Muscle of back (tissue), 10 donors: Measurements from ENCODE around the gene DTX3. TPM values are rescaled to one million over a fixed set of nuclear protein-coding genes. Genes with fewer than 3 reads are reported as not detected.

Source experiments
- polyA plus RNA-seq, 10 donors: library from polyadenylated mRNA; unstranded; fragments of 120-200 nt; gene quantifications; one replicate each; pipeline ENCODE4 v1.2.1, GENCODE V29; 2013; ENCODE audit not compliant: insufficient read length in 10 of 10

The DTX3 gene
- polyA plus RNA-seq, 10 donors, result 21.8 to 42.7 (median 26.5) TPM

Other genes with a start within 250 kb of the DTX3 start
- gene R3HDM2, start 173.8 kb upstream of the DTX3 start, polyA plus RNA-seq, result 10 to 100 TPM; 33.2 to 59.4 (median 49.1) TPM
- under 1 TPM in 8 of 10 donors, not detected in 2; 0.12 to 0.42 (median 0.20) TPM for gene INHBC, start 170.0 kb upstream of the DTX3 start, polyA plus RNA-seq
- 1 to 10 TPM in 9 of 10 donors, under 1 TPM in 1; 0.83 to 4.6 (median 2.3) TPM for gene INHBE, start 149.5 kb upstream of the DTX3 start, polyA plus RNA-seq
- gene GLI1, start 145.0 kb upstream of the DTX3 start, polyA plus RNA-seq, result 10 to 100 TPM in 5 of 10 donors, 1 to 10 TPM in 5; 6.4 to 18.4 (median 10.7) TPM
- 10 to 100 TPM in 1 of 10 donors, 1 to 10 TPM in 9; 3.5 to 10.6 (median 6.6) TPM for gene ARHGAP9, start 125.0 kb upstream of the DTX3 start, polyA plus RNA-seq
- gene MARS1, start 116.8 kb upstream of the DTX3 start, polyA plus RNA-seq, result 100 to 1,000 TPM in 2 of 10 donors, 10 to 100 TPM in 8; 72.4 to 114 (median 90.8) TPM
- gene DDIT3, start 84.3 kb upstream of the DTX3 start, polyA plus RNA-seq, result 10 to 100 TPM in 9 of 10 donors, 1 to 10 TPM in 1; 9.9 to 13.4 (median 11.4) TPM
- 10 to 100 TPM; 29.4 to 50.0 (median 36.5) TPM for gene MBD6, start 82.0 kb upstream of the DTX3 start, polyA plus RNA-seq
- gene DCTN2, start 57.6 kb upstream of the DTX3 start, polyA plus RNA-seq, result 100 to 1,000 TPM; 131 to 157 (median 148) TPM
- under 1 TPM in 9 of 10 donors, not detected in 1; 0.08 to 0.46 (median 0.17) TPM for gene KIF5A, start 54.8 kb upstream of the DTX3 start, polyA plus RNA-seq
- gene PIP4K2C, start 13.6 kb upstream of the DTX3 start, polyA plus RNA-seq, result 10 to 100 TPM; 10.4 to 16.0 (median 11.4) TPM
- 10 to 100 TPM; 30.5 to 47.9 (median 37.8) TPM for gene ARHGEF25, start 6.6 kb downstream of the DTX3 start, polyA plus RNA-seq
- 1 to 10 TPM; 1.5 to 3.1 (median 2.6) TPM for gene B4GALNT1, start 28.4 kb downstream of the DTX3 start, polyA plus RNA-seq
- 100 to 1,000 TPM; 112 to 161 (median 121) TPM for gene OS9, start 89.3 kb downstream of the DTX3 start, polyA plus RNA-seq
- gene AGAP2, start 133.9 kb downstream of the DTX3 start, polyA plus RNA-seq, result 10 to 100 TPM in 3 of 10 donors, 1 to 10 TPM in 7; 5.6 to 12.5 (median 7.3) TPM
- gene TSPAN31, start 140.2 kb downstream of the DTX3 start, polyA plus RNA-seq, result 10 to 100 TPM; 38.1 to 52.2 (median 44.0) TPM
- 100 to 1,000 TPM; 119 to 210 (median 154) TPM for gene CDK4, start 147.5 kb downstream of the DTX3 start, polyA plus RNA-seq
- 10 to 100 TPM in 1 of 10 donors, 1 to 10 TPM in 9; 6.6 to 10.2 (median 7.9) TPM for gene MARCHF9, start 150.3 kb downstream of the DTX3 start, polyA plus RNA-seq
- 1 to 10 TPM in 3 of 10 donors, under 1 TPM in 7; 0.20 to 1.3 (median 0.82) TPM for gene CYP27B1, start 162.3 kb downstream of the DTX3 start, polyA plus RNA-seq
- gene METTL1, start 167.3 kb downstream of the DTX3 start, polyA plus RNA-seq, result 10 to 100 TPM; 19.5 to 28.7 (median 25.8) TPM
- 1 to 10 TPM; 5.6 to 10.0 (median 6.6) TPM for gene EEF1AKMT3, start 167.8 kb downstream of the DTX3 start, polyA plus RNA-seq
- gene TSFM, start 178.0 kb downstream of the DTX3 start, polyA plus RNA-seq, result 10 to 100 TPM; 22.6 to 34.7 (median 30.6) TPM
- gene AVIL, start 213.9 kb downstream of the DTX3 start, polyA plus RNA-seq, result 10 to 100 TPM in 7 of 10 donors, 1 to 10 TPM in 3; 8.6 to 30.6 (median 12.6) TPM
- gene CTDSP2, start 241.9 kb downstream of the DTX3 start, polyA plus RNA-seq, result 100 to 1,000 TPM; 181 to 215 (median 192) TPM